GM19463 (cell line): ENCODE data around the gene MYL4.
"Not testable (repeated sequence)": the region's sequence is repeated elsewhere in the genome, so short reads cannot be mapped to it uniquely, and the experiment has no call there.

Source experiments
- ATAC-seq: cut with Tn5 transposase; IDR thresholded peaks from one replicate; pipeline ENCODE4 v1.9.1; 2021; ENCODE audit warnings: mild to moderate bottlenecking, moderate library complexity; ENCODE audit not compliant: unreplicated experiment

MYL4 gene

GRCh38 chr17:47268964-47269363, 59.8 kb downstream of the MYL4 start:
- ATAC-seq, result not testable (repeated sequence)

- ATAC-seq, result not testable (repeated sequence)
These were observed 60.6 kb downstream of the MYL4 start for GRCh38 chr17:47269561-47270280.

- ATAC-seq, result peak; percentile 56
These were observed 62.0 kb downstream of the MYL4 start for GRCh38 chr17:47270946-47271705.

DNA sequence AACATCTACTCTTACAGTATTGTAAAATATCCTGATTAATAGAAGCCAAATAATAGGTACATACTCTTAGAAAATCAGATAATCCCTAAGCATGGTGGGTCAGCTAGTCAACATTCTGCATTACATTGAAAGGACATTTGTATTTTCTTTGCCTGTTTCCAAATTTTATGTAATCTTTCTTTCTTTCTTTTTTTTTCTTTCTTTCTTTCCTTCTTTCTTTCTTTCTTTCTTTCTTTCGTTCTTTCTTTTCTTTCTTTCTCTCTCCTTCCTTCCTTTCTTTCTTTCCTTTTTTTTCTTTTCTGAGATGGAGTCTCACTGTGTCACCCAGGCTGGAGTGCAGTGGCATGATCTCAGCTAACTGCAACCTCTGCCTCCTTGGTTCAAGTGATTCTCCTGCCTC, 63.3 kb downstream of the MYL4 start:
- ATAC-seq, result no peak

GRCh38 chr17:47273245-47273644, 64.1 kb downstream of the MYL4 start:
- no peak for ATAC-seq
